HCT116 (cell line): ENCODE measurements around the gene CHST9. TPM values are rescaled to one million over a fixed set of nuclear protein-coding genes. Genes with fewer than 3 reads are reported as not detected.

Source experiments
- ATAC-seq: fragments of 200-7000 bp; cut with Tn5 transposase; 2 replicates; pipeline ENCODE4 v1.9.1; 2020; ENCODE audit warnings: mild to moderate bottlenecking, moderate library complexity
- BruUV-seq: library from RNA; stranded (reverse); fragments of 400-500 nt; replicated peaks from 2 replicates; lab custom pipeline; 2021; lab: Mats Ljungman, UMichigan
- CTCF ChIA-PET: fragments of 300-600 bp; sonication (Branson Sonifier 250); formaldehyde crosslinking; loops from one replicate; lab custom pipeline; 2021; ENCODE audit warnings: antibody characterized with exemption; lab: Charles Lee
- POLR2A ChIA-PET: fragments of 300-600, 350-600 bp; sonication (Branson Sonifier 250); formaldehyde crosslinking; loops from one replicate; lab custom pipeline; 2021; ENCODE audit warnings: antibody characterized with exemption; lab: Charles Lee
- RAD21 ChIA-PET, 2 experiments: fragments of 300-600 bp; sonication (Branson Sonifier 250); formaldehyde crosslinking; loops; one replicate each; lab custom pipeline; 2023; ENCODE audit warnings: low total read pairs in 2 of 2; ENCODE audit not compliant: uncharacterized antibody in 2 of 2, unreplicated experiment in 2 of 2, low non-redundant PET in 1 of 2; lab: Charles Lee
- DNase-seq: peaks from one replicate; pipeline ENCODE4 v3.0.0-alpha.2; 2010; ENCODE audit warnings: low read depth, low spot score
- H2AFZ ChIP-seq: fragments of 200-600 bp; shearing (Covaris generic), sonication (generic); 2 replicates; pipeline ENCODE4 v1.6.1; 2017; ENCODE audit warnings: low read depth, mixed run types, mixed read lengths, antibody characterized with exemption, low read length; ENCODE audit not compliant: poor library complexity, severe bottlenecking
- H3K27ac ChIP-seq: 2 replicates; pipeline ENCODE4 v1.5.1; 2012; ENCODE audit warnings: low read depth, low read length
- H3K27me3 ChIP-seq: fragments of 200-600 bp; sonication (generic); 2 replicates; pipeline ENCODE4 v1.6.1; 2016; ENCODE audit warnings: mixed run types, low read length, mixed read lengths; ENCODE audit not compliant: insufficient read depth
- H3K36me3 ChIP-seq, 2 experiments: fragments of 200-500 bp in 1 of 2; fragments of 200-600 bp in 1 of 2; sonication (Bioruptor generic) in 1 of 2; sonication (generic) in 1 of 2; 2 replicates each; pipeline versions ENCODE4 v1.5.1 to v1.6.1; 2014 to 2016; ENCODE audit warnings: low read length in 2 of 2, inconsistent platforms in 1 of 2, mixed read lengths in 1 of 2, mixed run types in 1 of 2; ENCODE audit not compliant: insufficient read depth in 2 of 2, control insufficient read depth in 1 of 2
- H3K4me1 ChIP-seq, 2 experiments: fragments of 200-600 bp in 1 of 2; sonication (generic) in 1 of 2; 2 replicates each; pipeline versions ENCODE4 v1.5.1 to v1.6.1; 2012 to 2017; ENCODE audit warnings: low read length in 2 of 2, inconsistent platforms in 1 of 2, mild to moderate bottlenecking in 1 of 2, mixed read lengths in 1 of 2, mixed run types in 1 of 2, moderate library complexity in 1 of 2; ENCODE audit not compliant: insufficient read depth in 2 of 2, control insufficient read depth in 1 of 2
- H3K4me2 ChIP-seq: fragments of 200-600 bp; sonication (generic); 2 replicates; pipeline ENCODE4 v1.6.1; 2017; ENCODE audit warnings: mixed run types, low read length, mixed read lengths
- H3K4me3 ChIP-seq, 2 experiments: fragments of 200-600 bp in 1 of 2; sonication (generic) in 1 of 2; replicated peaks in 1 of 2; 2 replicates each; pipeline ENCODE4 v1.5.1; 2011 to 2016; ENCODE audit warnings: low read length in 2 of 2, control low read depth in 1 of 2, low read depth in 1 of 2, mild to moderate bottlenecking in 1 of 2, mixed read lengths in 1 of 2, mixed run types in 1 of 2
- H3K79me2 ChIP-seq: fragments of 200-600 bp; sonication (generic); 2 replicates; pipeline ENCODE4 v1.6.1; 2017; ENCODE audit warnings: mild to moderate bottlenecking, mixed run types, low read length, moderate library complexity, mixed read lengths; ENCODE audit not compliant: insufficient read depth
- H3K9ac ChIP-seq: fragments of 200-600 bp; sonication (generic); 2 replicates; pipeline ENCODE4 v1.6.1; 2016; ENCODE audit warnings: low read length, mixed read lengths
- H3K9me2 ChIP-seq: fragments of 200-600 bp; sonication (generic), shearing (Covaris generic); 2 replicates; pipeline ENCODE4 v1.6.1; 2017; ENCODE audit warnings: mixed run types, mild to moderate bottlenecking, moderate library complexity; ENCODE audit not compliant: insufficient read depth
- H3K9me3 ChIP-seq, 2 experiments: fragments of 200-500 bp in 1 of 2; fragments of 200-600 bp in 1 of 2; sonication (Bioruptor generic) in 1 of 2; sonication (generic) in 1 of 2; 2 replicates each; pipeline ENCODE4 v1.6.1; 2014 to 2017; ENCODE audit warnings: low read length in 2 of 2, mixed read lengths in 2 of 2, inconsistent platforms in 1 of 2, low read depth in 1 of 2, mild to moderate bottlenecking in 1 of 2, mixed run types in 1 of 2, moderate library complexity in 1 of 2; ENCODE audit not compliant: control insufficient read depth in 1 of 2, insufficient read depth in 1 of 2
- H4K20me1 ChIP-seq: fragments of 200-600 bp; sonication (generic), shearing (Covaris generic); 2 replicates; pipeline ENCODE4 v1.6.1; 2017; ENCODE audit warnings: mixed run types, mild to moderate bottlenecking, moderate library complexity; ENCODE audit not compliant: insufficient read depth
- EGR1 ChIP-seq: IDR thresholded peaks from 2 replicates; pipeline ENCODE4 v1.6.1; 2012; ENCODE audit warnings: low read depth
- EZH2 ChIP-seq: fragments of 200-600 bp; sonication (generic); IDR thresholded peaks from 2 replicates; pipeline ENCODE4 v1.6.1; 2017; ENCODE audit warnings: antibody characterized with exemption, mixed run types
- EZH2phosphoT487 ChIP-seq: fragments of 200-600 bp; IDR thresholded peaks from 2 replicates; pipeline ENCODE4 v1.6.1; 2018; ENCODE audit warnings: antibody characterized with exemption, borderline replicate concordance
- FOSL1 ChIP-seq: IDR thresholded peaks from 2 replicates; pipeline ENCODE4 v1.6.1; 2012; ENCODE audit warnings: low read depth
- JUND ChIP-seq: IDR thresholded peaks from 2 replicates; pipeline ENCODE4 v1.6.1; 2012
- POLR2A ChIP-seq: IDR thresholded peaks from 2 replicates; pipeline ENCODE4 v1.7.0; 2011; ENCODE audit warnings: borderline replicate concordance; ENCODE audit not compliant: insufficient read depth, insufficient read length; ENCODE audit errors: extremely low read depth
- POLR2AphosphoS5 ChIP-seq: IDR thresholded peaks from 2 replicates; pipeline ENCODE4 v1.6.1; 2011; ENCODE audit warnings: mild to moderate bottlenecking, low read depth, low read length, moderate library complexity
- RAD21 ChIP-seq: IDR thresholded peaks from 2 replicates; pipeline ENCODE4 v1.6.1; 2012; ENCODE audit warnings: low read depth, mild to moderate bottlenecking
- SIN3A ChIP-seq: IDR thresholded peaks from 2 replicates; pipeline ENCODE4 v1.6.1; 2012; ENCODE audit warnings: low read depth
- SP1 ChIP-seq: IDR thresholded peaks from 2 replicates; pipeline ENCODE4 v1.6.1; 2012; ENCODE audit warnings: low read depth
- SRF ChIP-seq: IDR thresholded peaks from 2 replicates; pipeline ENCODE4 v1.6.1; 2012; ENCODE audit warnings: low read depth
- TCF7L2 ChIP-seq: IDR thresholded peaks from 2 replicates; pipeline ENCODE4 v1.7.0; 2011; ENCODE audit warnings: borderline replicate concordance, inconsistent platforms; ENCODE audit not compliant: insufficient read depth, insufficient read length; ENCODE audit errors: extremely low read depth
- ZFX ChIP-seq: fragments of 450-650 bp; IDR thresholded peaks from 2 replicates; pipeline ENCODE4 v1.6.1; 2017
- ZNF274 ChIP-seq: fragments of 200-500 bp; sonication (Bioruptor generic); IDR thresholded peaks from 2 replicates; pipeline ENCODE4 v1.6.1; 2014; ENCODE audit warnings: mild to moderate bottlenecking, low read depth, low read length, inconsistent platforms
- intact Hi-C: fragments of 100-400 bp; cut with micrococcal nuclease; formaldehyde crosslinking; loops from 2 replicates; pipeline ENCODE4 v1.10.0; 2022
- total RNA-seq: library from RNA; stranded (reverse); gene quantifications from one replicate; pipeline ENCODE4 v1.2.1, GENCODE V29; 2021; ENCODE audit not compliant: unreplicated experiment
- TF ChIP-seq, protein P1 (sequence below): IDR thresholded peaks from 2 replicates; pipeline ENCODE4 v1.6.1; 2012
- TF ChIP-seq, protein P2 (sequence below): IDR thresholded peaks from 2 replicates; pipeline ENCODE4 v1.6.1; 2011; ENCODE audit warnings: mild to moderate bottlenecking, low read length, moderate library complexity; ENCODE audit not compliant: insufficient replicate concordance; ENCODE audit errors: extremely low read depth

CHST9 gene
- total RNA-seq, 1 experiment from 2014 or later = not detected

DNA sequence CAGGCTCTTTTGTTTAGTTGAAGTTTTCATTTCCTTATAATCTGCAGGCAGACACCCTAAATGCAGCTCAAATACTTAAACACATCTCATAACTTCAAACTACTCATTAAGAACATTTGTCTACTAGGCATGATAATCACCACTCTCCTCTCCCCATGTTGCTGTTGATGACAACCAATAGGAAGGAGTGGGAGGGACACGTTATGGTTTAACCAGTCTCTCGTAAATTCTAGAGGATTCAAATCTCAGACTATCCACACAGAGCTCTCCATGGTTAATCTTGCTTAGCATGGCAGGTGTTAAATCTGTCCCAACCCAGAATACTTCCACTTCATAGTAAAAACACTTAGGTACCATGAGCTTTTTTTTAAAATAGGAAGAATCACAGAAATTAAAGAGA is 192.2 kb downstream of the CHST9 start:
- POLR2A ChIA-PET = no interaction called here

More for the DNA sequence above, 192.2 kb downstream of the CHST9 start:
- no peaks in the 10 kb centered on the region for H4K20me1 ChIP-seq
- RAD21 ChIA-PET = no interaction called here
- H3K4me2 ChIP-seq = no peak overlapping the region
- H3K36me3 ChIP-seq = no peaks in the 10 kb centered on the region
- H3K9me3 ChIP-seq = no peaks in the 10 kb centered on the region
- intact Hi-C loops = no loop called here
- H2AFZ ChIP-seq = no peak overlapping the region
- CTCF ChIA-PET = no interaction called here
- no peaks in the 10 kb centered on the region for H3K4me1 ChIP-seq
- ATAC-seq (no peak), DNase-seq (no peak)
- no peaks in the 10 kb centered on the region for H3K9me2 ChIP-seq
- H3K27me3 ChIP-seq = no peaks in the 10 kb centered on the region; the same call in none of the 2 replicates
- no peaks in the 10 kb centered on the region for H3K79me2 ChIP-seq
- no peak overlapping the region for H3K9ac ChIP-seq
- no TSS peak for BruUV-seq
- no peak overlapping the region for H3K27ac ChIP-seq
- TF ChIP-seq POLR2AphosphoS5 = no peak
- TF ChIP-seq EZH2phosphoT487 = no peak
- no peak for TF ChIP-seq SIN3A
- TF ChIP-seq, protein P1, sequence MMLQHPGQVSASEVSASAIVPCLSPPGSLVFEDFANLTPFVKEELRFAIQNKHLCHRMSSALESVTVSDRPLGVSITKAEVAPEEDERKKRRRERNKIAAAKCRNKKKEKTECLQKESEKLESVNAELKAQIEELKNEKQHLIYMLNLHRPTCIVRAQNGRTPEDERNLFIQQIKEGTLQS = no peak
- TF ChIP-seq EZH2 = no peak
- TF ChIP-seq RAD21 = no peak
- TF ChIP-seq FOSL1 = no peak
- no peak for TF ChIP-seq JUND
- no peak for TF ChIP-seq EGR1
- TF ChIP-seq, protein P2, sequence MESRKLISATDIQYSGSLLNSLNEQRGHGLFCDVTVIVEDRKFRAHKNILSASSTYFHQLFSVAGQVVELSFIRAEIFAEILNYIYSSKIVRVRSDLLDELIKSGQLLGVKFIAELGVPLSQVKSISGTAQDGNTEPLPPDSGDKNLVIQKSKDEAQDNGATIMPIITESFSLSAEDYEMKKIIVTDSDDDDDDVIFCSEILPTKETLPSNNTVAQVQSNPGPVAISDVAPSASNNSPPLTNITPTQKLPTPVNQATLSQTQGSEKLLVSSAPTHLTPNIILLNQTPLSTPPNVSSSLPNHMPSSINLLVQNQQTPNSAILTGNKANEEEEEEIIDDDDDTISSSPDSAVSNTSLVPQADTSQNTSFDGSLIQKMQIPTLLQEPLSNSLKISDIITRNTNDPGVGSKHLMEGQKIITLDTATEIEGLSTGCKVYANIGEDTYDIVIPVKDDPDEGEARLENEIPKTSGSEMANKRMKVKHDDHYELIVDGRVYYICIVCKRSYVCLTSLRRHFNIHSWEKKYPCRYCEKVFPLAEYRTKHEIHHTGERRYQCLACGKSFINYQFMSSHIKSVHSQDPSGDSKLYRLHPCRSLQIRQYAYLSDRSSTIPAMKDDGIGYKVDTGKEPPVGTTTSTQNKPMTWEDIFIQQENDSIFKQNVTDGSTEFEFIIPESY = no peak
- TF ChIP-seq POLR2A = no peak
- no peak for TF ChIP-seq ZFX
- TF ChIP-seq ZNF274 = no peak
- TF ChIP-seq SRF = no peak
- TF ChIP-seq SP1 = no peak
- no peak for TF ChIP-seq TCF7L2
- H3K4me3 ChIP-seq = no peak overlapping the region
